Right ventricle myocardium inferior (tissue), 1 donor: ENCODE measurements around the gene AADACL2. TPM values are rescaled to one million over a fixed set of nuclear protein-coding genes. Genes with fewer than 3 reads are reported as not detected.
A peak's percentile ranks its signal among the peaks of the same experiment; 100 is the strongest.

Source experiments
- ATAC-seq: fragments of 200-7000 bp; cut with Tn5 transposase; one replicate; pipeline ENCODE4 v1.9.1; 2020; ENCODE audit warnings: mild to moderate bottlenecking, moderate library complexity
- DNase-seq: peaks from one replicate; pipeline ENCODE4 v3.0.0; 2021; ENCODE audit errors: missing footprints
- intact Hi-C: fragments of 100-400 bp; cut with DNase I; formaldehyde crosslinking; loops from one replicate; pipeline ENCODE4 v1.11.0; 2022
- long read RNA-seq: library from polyadenylated mRNA; unstranded; transcript quantifications from one replicate; pipeline ENCODE4 v2.0.0, GENCODE V29; 2021
- total RNA-seq: library from RNA; stranded (reverse); fragmentation: NEBNext Ultra II Directional; extraction: Animal tissue kit (Norgen Biotek cat#: 25700); gene quantifications from one replicate; pipeline ENCODE4 v1.2.1, GENCODE V29; 2021
- donor health status: DM: no; HTN: yes; CAD: no; lungs with severe emphysema.

Gene AADACL2
- not detected for total RNA-seq
- long read RNA-seq = 0 reads

DNA sequence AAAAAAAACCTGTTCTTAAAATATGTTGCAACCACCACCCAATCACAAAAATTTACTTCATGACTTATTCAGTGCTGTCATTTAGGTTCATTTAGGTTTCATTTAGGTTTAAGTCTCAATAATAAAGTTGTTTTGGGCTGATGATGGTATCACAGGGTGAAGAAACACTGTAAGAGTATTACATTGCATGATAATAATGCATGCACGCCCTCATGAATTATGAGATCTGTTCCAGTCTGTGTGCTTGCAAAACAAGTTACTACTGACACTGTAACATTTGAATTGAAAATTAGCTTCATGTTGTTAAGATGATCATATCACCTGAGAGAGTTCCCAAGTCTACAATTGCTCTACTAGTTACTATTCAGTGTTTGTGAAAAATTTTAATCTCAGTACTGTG, at the start of gene AADACL2:
TSS of gene AADACL2 (plus strand) at position 315 of the 400 bp plus-strand sequence. CDS start 109 bp downstream, outside the sequence.
- ATAC-seq (no peak), DNase-seq (no peak)
- intact Hi-C loops = no loop called here

- intact Hi-C loops = no loop called here
- no peak for DNase-seq
- ATAC-seq = no peak
Observed at GRCh38 chr3:151684094-151684493, 49.6 kb upstream of the AADACL2 start.

DNA sequence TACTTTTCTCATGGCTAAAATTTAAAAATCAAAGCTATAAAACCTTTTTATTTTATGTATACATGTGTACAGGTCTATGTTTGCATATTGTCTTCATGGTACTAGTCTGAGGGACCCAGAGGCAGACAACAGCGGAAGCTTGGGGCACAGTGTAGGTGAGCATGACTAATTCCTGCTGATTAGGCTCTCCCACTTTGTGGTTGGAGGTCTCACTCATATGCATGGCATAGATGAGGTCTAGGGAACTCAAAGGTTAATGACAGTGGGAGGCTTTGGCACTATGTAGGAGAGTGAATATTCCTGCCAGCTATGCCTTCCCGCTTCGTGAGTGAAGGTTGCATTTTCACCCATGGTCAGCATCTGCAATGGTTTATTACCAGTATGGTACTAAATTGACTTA, 47.5 kb upstream of the AADACL2 start:
- ATAC-seq = no peak
- intact Hi-C loops = no loop called here
- no peak for DNase-seq

DNA sequence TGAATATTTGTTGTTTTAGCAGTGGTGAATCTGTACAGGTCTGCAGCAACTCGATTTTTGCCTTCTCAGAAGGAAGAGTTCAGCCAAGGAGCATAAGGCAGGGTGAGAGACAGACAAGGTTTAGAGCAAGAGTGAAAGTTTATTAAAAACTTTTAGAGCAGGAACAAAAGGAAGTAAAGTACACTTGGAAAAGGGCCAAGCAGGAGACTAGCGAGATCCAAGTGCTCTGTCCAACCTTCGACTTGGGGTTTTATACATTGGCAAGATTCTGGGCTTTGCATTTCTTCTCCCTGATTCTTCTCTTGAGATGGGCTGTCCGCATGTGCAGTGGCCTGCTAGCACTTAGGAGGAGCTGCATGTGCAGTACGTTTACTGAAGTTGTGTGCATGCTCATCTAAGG, 46.7 kb upstream of the AADACL2 start:
- ATAC-seq (no peak), DNase-seq (no peak)
- intact Hi-C loops = no loop called here

- DNase-seq = no peak
- ATAC-seq = no peak
- intact Hi-C loops = no loop called here
Observed at GRCh38 chr3:151688571-151688970, 45.2 kb upstream of the AADACL2 start.

GRCh38 chr3:151690645-151691044, 43.1 kb upstream of the AADACL2 start:
- intact Hi-C loops = no loop called here
- no peak for DNase-seq

GRCh38 chr3:151697496-151697895, 36.2 kb upstream of the AADACL2 start:
- DNase-seq (no peak), ATAC-seq (no peak)
- intact Hi-C loops = no loop called here

More at GRCh38 chr3:151690645-151691044, 43.1 kb upstream of the AADACL2 start:
- no peak for ATAC-seq

GRCh38 chr3:151707216-151707615, 26.5 kb upstream of the AADACL2 start:
- ATAC-seq (no peak), DNase-seq (no peak)
- intact Hi-C loops = no loop called here

DNA sequence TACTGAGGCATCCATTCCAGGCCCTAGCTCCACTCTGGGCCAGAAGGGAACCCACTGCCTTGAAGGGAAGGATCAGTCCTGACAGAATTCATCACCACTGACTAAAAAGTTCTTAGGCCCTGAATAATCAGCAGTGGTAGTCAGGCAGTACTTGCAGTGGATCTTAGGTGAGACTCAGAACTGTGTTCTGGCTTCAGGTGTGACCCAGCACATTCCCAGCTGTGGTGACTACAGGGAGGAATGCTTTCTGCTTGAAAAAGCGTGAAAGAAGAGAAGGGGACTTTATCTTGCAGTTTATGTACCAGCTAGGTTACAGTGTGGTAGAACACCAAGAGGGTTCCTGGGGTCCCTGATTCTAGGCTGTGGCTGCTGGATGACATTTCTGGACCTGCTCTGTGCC, 24.9 kb upstream of the AADACL2 start:
- intact Hi-C loops = no loop called here
- no peak for ATAC-seq

DNA sequence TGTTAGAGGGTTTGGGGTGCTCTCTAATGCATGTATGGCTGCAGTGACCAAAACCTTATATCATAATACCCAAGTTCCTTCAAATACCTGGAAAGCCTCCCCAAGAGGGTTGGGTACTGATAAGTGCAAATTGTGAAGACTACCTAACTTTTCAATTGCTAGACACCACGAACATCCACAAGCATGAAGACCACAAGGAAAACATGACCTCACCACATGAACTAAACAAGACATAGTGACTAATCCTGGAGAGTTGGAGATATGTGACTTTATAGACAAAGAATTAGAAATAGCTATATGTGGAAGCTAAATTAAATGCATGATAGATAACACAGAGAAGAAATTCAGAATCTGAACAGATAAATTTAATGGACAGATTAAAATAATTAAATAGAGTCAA, 23.9 kb upstream of the AADACL2 start:
- no peak for DNase-seq
- intact Hi-C loops = no loop called here
- ATAC-seq = no peak

More for the DNA sequence above, 24.9 kb upstream of the AADACL2 start:
- DNase-seq = no peak

GRCh38 chr3:151721294-151721693, 12.4 kb upstream of the AADACL2 start:
- DNase-seq (no peak), ATAC-seq (no peak)
- intact Hi-C loops = no loop called here

- intact Hi-C loops = no loop called here
- DNase-seq (no peak), ATAC-seq (no peak)
Observed at GRCh38 chr3:151722856-151723255, 10.9 kb upstream of the AADACL2 start.

- DNase-seq = no peak
- no peak for ATAC-seq
- intact Hi-C loops = no loop called here
Observed at GRCh38 chr3:151724576-151725562, 8.9 kb upstream of the AADACL2 start.

DNA sequence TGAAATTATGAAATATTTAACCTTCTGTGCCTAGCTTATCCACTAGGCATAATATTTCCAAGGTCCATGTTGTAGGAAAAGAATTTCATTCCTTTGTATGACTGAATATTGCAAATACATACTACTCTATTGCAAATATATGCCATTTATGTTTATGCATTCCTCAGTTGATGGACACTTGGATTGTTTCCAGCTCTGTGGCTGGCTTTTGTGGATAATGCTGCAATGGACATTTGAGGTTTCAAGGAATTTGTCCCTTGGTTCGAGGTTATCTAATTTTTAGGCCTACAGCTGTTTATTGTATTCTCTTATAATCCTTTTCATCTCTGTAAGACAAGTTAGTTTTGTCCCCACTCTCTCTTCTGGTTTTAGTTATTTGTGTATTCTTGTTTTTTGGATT, 7.7 kb upstream of the AADACL2 start:
- no peak for DNase-seq
- intact Hi-C loops = no loop called here
- ATAC-seq = no peak

GRCh38 chr3:151732861-151733260, 866 bp upstream of the AADACL2 start:
- DNase-seq (no peak), ATAC-seq (no peak)
- intact Hi-C loops = no loop called here

DNA sequence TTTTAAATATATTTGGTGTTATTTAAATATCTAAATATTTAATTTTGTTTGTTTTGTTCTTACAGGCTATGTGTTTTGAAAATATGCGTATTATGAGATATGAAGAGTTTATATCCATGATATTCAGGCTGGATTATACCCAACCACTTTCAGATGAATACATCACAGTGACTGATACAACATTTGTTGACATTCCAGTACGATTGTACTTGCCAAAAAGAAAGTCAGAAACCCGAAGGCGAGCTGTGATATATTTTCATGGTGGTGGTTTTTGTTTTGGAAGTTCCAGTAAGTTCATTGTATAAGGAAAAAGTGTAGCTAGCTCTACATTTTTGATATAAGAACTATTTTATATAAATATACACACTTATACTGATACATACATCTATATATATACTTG, 6.9 kb downstream of the AADACL2 start:
- DNase-seq = no peak
- ATAC-seq = no peak
- intact Hi-C loops = no loop called here

DNA sequence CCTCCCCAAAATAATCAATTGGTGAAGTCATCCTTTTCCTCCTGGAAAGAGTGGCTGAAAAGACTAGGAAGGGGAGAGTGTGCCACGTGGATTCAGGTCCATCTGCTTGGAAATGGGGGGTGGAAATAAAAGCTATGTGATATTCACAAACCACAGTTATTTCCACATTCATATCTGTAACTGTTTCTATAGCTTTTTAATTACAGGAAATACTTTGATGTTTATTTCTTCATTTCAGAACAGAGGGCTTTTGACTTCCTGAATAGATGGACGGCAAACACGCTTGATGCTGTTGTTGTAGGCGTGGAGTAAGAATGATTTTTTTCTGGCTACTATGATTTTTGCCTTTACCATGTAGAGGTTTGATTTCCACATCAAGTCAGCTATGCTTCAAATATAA, 10.1 kb downstream of the AADACL2 start:
- intact Hi-C loops = no loop called here
- no peak for ATAC-seq
- no peak for DNase-seq

- ATAC-seq = no peak
Observed at GRCh38 chr3:151750181-151750580, 16.5 kb downstream of the AADACL2 start.

GRCh38 chr3:151750678-151751077, 17.0 kb downstream of the AADACL2 start:
- intact Hi-C loops = no loop called here
- DNase-seq = no peak
- no peak for ATAC-seq

More at GRCh38 chr3:151750181-151750580, 16.5 kb downstream of the AADACL2 start:
- DNase-seq = no peak
- intact Hi-C loops = no loop called here

- intact Hi-C loops = no loop called here
- peak; percentile 62 for ATAC-seq
Observed at GRCh38 chr3:151751161-151751560, 17.4 kb downstream of the AADACL2 start.

More at GRCh38 chr3:151751161-151751560, 17.4 kb downstream of the AADACL2 start:
- DNase-seq = no peak
